B cell (primary cell): Measurements from ENCODE around the gene NEXMIF. TPM values are rescaled to one million over a fixed set of nuclear protein-coding genes. Genes with fewer than 3 reads are reported as not detected.

Experiments
- ATAC-seq: fragments of 200-7000 bp; cut with Tn5 transposase; one replicate; pipeline ENCODE4 v1.10.0; 2021; ENCODE audit warnings: low read depth, mild to moderate bottlenecking, moderate number of reproducible peaks, moderate library complexity
- CTCF ChIA-PET: fragments of 350-600 bp; sonication (Branson Sonifier 250); formaldehyde crosslinking; loops from one replicate; lab custom pipeline; 2021; ENCODE audit warnings: antibody characterized with exemption, inconsistent platforms; lab: Charles Lee
- POLR2A ChIA-PET: fragments of 350-600 bp; sonication (Branson Sonifier 250); formaldehyde crosslinking; loops from one replicate; lab custom pipeline; 2021; ENCODE audit warnings: antibody characterized with exemption; lab: Charles Lee
- DNase-seq: peaks from one replicate; pipeline ENCODE4 v3.0.0; 2013
- H2AFZ ChIP-seq: 2 replicates; pipeline ENCODE4 v1.6.1; 2012; ENCODE audit warnings: mild to moderate bottlenecking, low read depth, low read length; ENCODE audit not compliant: insufficient read depth, poor library complexity, severe bottlenecking
- H3K27ac ChIP-seq, 2 donors: 1 replicate in 1 of 2; 2 replicates in 1 of 2; pipeline ENCODE4 v1.5.1; 2012 to 2013; ENCODE audit warnings: low read length in 2 of 2, mild to moderate bottlenecking in 2 of 2, moderate library complexity in 1 of 2
- H3K27me3 ChIP-seq, 4 experiments: fragments of 200-600 bp in 1 of 4; sonication (generic) in 1 of 4; replicated peaks in 1 of 4; 1 replicate in 2 of 4; 2 replicates in 2 of 4; pipeline versions ENCODE4 v1.6.1 to v1.7.0; 2013 to 2016; ENCODE audit warnings: low read length in 3 of 4, mild to moderate bottlenecking in 2 of 4, mixed read lengths in 1 of 4, moderate library complexity in 1 of 4; ENCODE audit not compliant: insufficient read depth in 4 of 4, control insufficient read depth in 3 of 4; ENCODE audit errors: control extremely low read depth in 1 of 4
- H3K36me3 ChIP-seq, 2 experiments: replicated peaks in 1 of 2; 1 replicate in 1 of 2; 2 replicates in 1 of 2; pipeline versions ENCODE4 v1.6.1 to v1.7.1; 2013; ENCODE audit warnings: low read length in 1 of 2; ENCODE audit not compliant: insufficient read depth in 2 of 2, control insufficient read depth in 1 of 2; ENCODE audit errors: control extremely low read depth in 1 of 2, extremely low read depth in 1 of 2
- H3K4me1 ChIP-seq, 2 donors: fragments of 200-600 bp in 1 of 2; sonication (generic) in 1 of 2; 1 replicate in 1 of 2; 2 replicates in 1 of 2; pipeline versions ENCODE4 v1.5.1 to v1.6.1; 2013 to 2017; ENCODE audit warnings: low read length in 2 of 2; ENCODE audit not compliant: control insufficient read depth in 2 of 2, insufficient read depth in 2 of 2
- H3K4me2 ChIP-seq: replicated peaks from 2 replicates; pipeline ENCODE3; 2012; ENCODE audit warnings: mild to moderate bottlenecking, low read depth, low read length; ENCODE audit not compliant: poor library complexity, severe bottlenecking
- H3K4me3 ChIP-seq, 5 experiments: fragments of 200-600 bp in 1 of 5; sonication (generic) in 1 of 5; 1 replicate in 3 of 5; 2 replicates in 2 of 5; pipeline versions ENCODE4 v1.5.1 to v1.7.0; 2011 to 2016; ENCODE audit warnings: low read length in 4 of 5, mild to moderate bottlenecking in 4 of 5, low read depth in 2 of 5, control low read depth in 1 of 5, moderate library complexity in 1 of 5; ENCODE audit not compliant: insufficient read depth in 1 of 5; ENCODE audit errors: control extremely low read depth in 1 of 5, extremely low read depth in 1 of 5
- H3K79me2 ChIP-seq: fragments of 200-600 bp; sonication (generic); one replicate; pipeline ENCODE4 v1.6.0; 2016; ENCODE audit warnings: low read length; ENCODE audit not compliant: control insufficient read depth, insufficient read depth
- H3K9ac ChIP-seq: fragments of 200-600 bp; sonication (generic); 2 replicates; pipeline ENCODE4 v1.6.1; 2017; ENCODE audit warnings: mild to moderate bottlenecking, low read length, moderate library complexity
- H3K9me3 ChIP-seq, 3 donors: one replicate each; pipeline versions ENCODE4 v1.6.1 to v1.7.1; 2013; ENCODE audit warnings: low read length in 2 of 3; ENCODE audit not compliant: control insufficient read depth in 2 of 3, insufficient read depth in 1 of 3; ENCODE audit errors: control extremely low read depth in 1 of 3
- H4K20me1 ChIP-seq: 2 replicates; pipeline ENCODE4 v1.6.0; 2012; ENCODE audit warnings: mild to moderate bottlenecking, low read length; ENCODE audit not compliant: insufficient read depth, control insufficient read depth, poor library complexity, severe bottlenecking
- H3K27ac Mint-ChIP-seq: one replicate; pipeline ENCODE4 v1.8.0; 2021; ENCODE audit warnings: mixed read lengths
- H3K27me3 Mint-ChIP-seq: one replicate; pipeline ENCODE4 v1.8.0; 2021; ENCODE audit warnings: mixed read lengths
- H3K4me1 Mint-ChIP-seq: one replicate; pipeline ENCODE4 v1.8.0; 2021; ENCODE audit warnings: mixed read lengths
- H3K4me3 Mint-ChIP-seq: one replicate; pipeline ENCODE4 v1.8.0; 2021; ENCODE audit warnings: mixed read lengths
- H3K9me3 Mint-ChIP-seq: one replicate; pipeline ENCODE4 v1.8.0; 2022; ENCODE audit warnings: mixed read lengths; ENCODE audit not compliant: insufficient read depth
- EZH2 ChIP-seq: IDR thresholded peaks from 2 replicates; pipeline ENCODE4 v1.6.1; 2012; ENCODE audit warnings: borderline replicate concordance, low read depth, mild to moderate bottlenecking, moderate library complexity, low read length; ENCODE audit not compliant: insufficient read depth, poor library complexity, severe bottlenecking
- WGBS: methylation state at CpG from one replicate; pipeline ENCODE4 v1.1.5; 2013; ENCODE audit warnings: missing lambda C conversion rate; ENCODE audit not compliant: insufficient coverage; 5-methylcytosine and 5-hydroxymethylcytosine counted together
- intact Hi-C: fragments of 100-400 bp; cut with micrococcal nuclease; formaldehyde crosslinking; loops from one replicate; pipeline ENCODE4 v1.10.0; 2022
- polyA plus RNA-seq: library from polyadenylated mRNA; depleted of rRNA; stranded (reverse); fragments of >200 nt; gene quantifications from 2 replicates; pipeline ENCODE4 v1.2.3, GENCODE V29; 2012
- total RNA-seq, 2 donors: library from RNA; stranded (reverse); fragments of 120-200 nt in 1 of 2; gene quantifications; 1 replicate in 1 of 2; 2 replicates in 1 of 2; pipeline versions ENCODE4 v1.2.3 to v1.2.4, GENCODE V29; 2013 to 2022
- TF ChIP-seq, protein P1 (sequence below): fragments of 200-600 bp; IDR thresholded peaks from one replicate; pipeline ENCODE4 v1.8.0; 2022; ENCODE audit warnings: antibody characterized with exemption, mild to moderate bottlenecking

NEXMIF gene
- total and polyA plus RNA-seq, 2 donors (not counting 1 experiment from before 2014, with no cell fraction given): 0.18 to 2.5 TPM

DNA sequence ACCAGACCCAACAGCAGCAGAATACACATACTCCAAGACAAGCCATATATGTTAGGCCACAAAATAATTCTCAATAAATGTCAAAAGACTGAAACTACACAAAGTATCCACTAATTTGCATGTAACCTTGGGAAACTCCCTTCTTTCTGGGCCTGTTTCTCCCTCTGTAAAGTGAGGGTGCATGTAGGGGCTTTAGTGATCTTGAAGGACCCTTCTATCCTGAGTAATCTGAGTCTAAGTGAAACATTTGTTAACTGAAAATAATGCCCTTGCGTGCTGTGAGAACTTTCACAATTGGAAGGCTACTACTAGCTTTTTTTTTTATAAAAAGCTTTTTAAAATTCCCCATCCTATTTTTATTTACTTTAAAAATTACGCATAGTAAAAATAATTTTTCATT is 125.2 kb downstream of the NEXMIF start:
- Histone ChIP-seq H3K9me3 (no peaks in the 10 kb centered on the region), H3K79me2 (no peaks in the 10 kb centered on the region), H3K4me3 (no peak overlapping the region), H3K36me3 (no peaks in the 10 kb centered on the region), H3K27ac (no peak overlapping the region), H3K27me3 (no peaks in the 10 kb centered on the region), H3K9ac (no peak overlapping the region), H3K4me2 (no peak overlapping the region), H4K20me1 (no peaks in the 10 kb centered on the region), H3K4me1 (no peaks in the 10 kb centered on the region), H2AFZ (no peak overlapping the region)
- ATAC-seq: no peak
- TF ChIP-seq, protein P1, sequence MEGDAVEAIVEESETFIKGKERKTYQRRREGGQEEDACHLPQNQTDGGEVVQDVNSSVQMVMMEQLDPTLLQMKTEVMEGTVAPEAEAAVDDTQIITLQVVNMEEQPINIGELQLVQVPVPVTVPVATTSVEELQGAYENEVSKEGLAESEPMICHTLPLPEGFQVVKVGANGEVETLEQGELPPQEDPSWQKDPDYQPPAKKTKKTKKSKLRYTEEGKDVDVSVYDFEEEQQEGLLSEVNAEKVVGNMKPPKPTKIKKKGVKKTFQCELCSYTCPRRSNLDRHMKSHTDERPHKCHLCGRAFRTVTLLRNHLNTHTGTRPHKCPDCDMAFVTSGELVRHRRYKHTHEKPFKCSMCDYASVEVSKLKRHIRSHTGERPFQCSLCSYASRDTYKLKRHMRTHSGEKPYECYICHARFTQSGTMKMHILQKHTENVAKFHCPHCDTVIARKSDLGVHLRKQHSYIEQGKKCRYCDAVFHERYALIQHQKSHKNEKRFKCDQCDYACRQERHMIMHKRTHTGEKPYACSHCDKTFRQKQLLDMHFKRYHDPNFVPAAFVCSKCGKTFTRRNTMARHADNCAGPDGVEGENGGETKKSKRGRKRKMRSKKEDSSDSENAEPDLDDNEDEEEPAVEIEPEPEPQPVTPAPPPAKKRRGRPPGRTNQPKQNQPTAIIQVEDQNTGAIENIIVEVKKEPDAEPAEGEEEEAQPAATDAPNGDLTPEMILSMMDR: no peak
- TF ChIP-seq EZH2: no peak
- no CpG with 5 or more reads among the region's 2 CpGs for WGBS
- intact Hi-C loops: no loop called here
- H3K27ac Mint-ChIP-seq: no peak overlapping the region
- no peaks in the 10 kb centered on the region for H3K27me3 Mint-ChIP-seq
- no peaks in the 10 kb centered on the region for H3K9me3 Mint-ChIP-seq
- ChIA-PET POLR2A (no interaction called here), CTCF (no interaction called here)
- peaks cover 2% of the 10 kb centered on the region for H3K4me1 Mint-ChIP-seq
- no peak overlapping the region for H3K4me3 Mint-ChIP-seq
- DNase-seq: no peak

DNA sequence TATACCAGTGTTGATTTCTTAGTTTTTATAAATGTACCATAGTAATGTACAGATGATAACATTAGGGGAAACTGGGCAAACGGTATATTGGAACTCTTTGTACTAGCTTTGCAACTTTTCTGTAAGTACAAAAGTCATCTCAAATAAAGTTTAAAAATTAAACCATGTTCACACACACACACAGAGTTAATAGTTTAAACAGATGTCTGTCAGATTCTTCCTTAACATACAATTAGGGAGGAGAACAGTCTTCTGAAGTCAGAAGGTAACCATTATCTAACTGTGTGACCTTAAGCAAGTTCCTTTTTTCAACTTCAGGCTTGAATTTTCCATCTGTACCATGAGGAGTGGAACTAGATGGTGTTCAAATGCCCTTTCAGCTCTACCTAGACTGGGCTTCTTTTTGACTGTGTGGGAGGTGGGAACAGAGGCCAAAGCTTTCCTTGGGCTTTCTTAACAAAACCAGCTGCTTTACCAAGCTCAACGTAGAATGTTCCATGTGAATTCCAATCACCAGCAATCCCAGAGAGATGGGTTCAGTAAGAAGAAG is 127.8 kb downstream of the NEXMIF start:
- WGBS: no CpG with 5 or more reads among the region's 2 CpGs
- intact Hi-C loops: no loop called here
- Histone ChIP-seq H2AFZ (no peak overlapping the region), H3K79me2 (no peaks in the 10 kb centered on the region), H3K4me1 (no peaks in the 10 kb centered on the region), H3K9ac (no peak overlapping the region), H3K27me3 (no peaks in the 10 kb centered on the region), H3K27ac (no peak overlapping the region), H4K20me1 (no peaks in the 10 kb centered on the region), H3K36me3 (no peaks in the 10 kb centered on the region), H3K4me2 (no peak overlapping the region), H3K4me3 (no peak overlapping the region), H3K9me3 (no peaks in the 10 kb centered on the region)
- peaks cover 2% of the 10 kb centered on the region for H3K4me1 Mint-ChIP-seq
- H3K27ac Mint-ChIP-seq: no peak overlapping the region
- POLR2A ChIA-PET: no interaction called here
- no peak for TF ChIP-seq EZH2
- TF ChIP-seq, protein P1: no peak
- no peaks in the 10 kb centered on the region for H3K9me3 Mint-ChIP-seq
- ATAC-seq (no peak), DNase-seq (no peak)
- CTCF ChIA-PET: no interaction called here
- H3K4me3 Mint-ChIP-seq: no peak overlapping the region
- no peaks in the 10 kb centered on the region for H3K27me3 Mint-ChIP-seq
